ENCODE results near the gene KCNH8.

DNA sequence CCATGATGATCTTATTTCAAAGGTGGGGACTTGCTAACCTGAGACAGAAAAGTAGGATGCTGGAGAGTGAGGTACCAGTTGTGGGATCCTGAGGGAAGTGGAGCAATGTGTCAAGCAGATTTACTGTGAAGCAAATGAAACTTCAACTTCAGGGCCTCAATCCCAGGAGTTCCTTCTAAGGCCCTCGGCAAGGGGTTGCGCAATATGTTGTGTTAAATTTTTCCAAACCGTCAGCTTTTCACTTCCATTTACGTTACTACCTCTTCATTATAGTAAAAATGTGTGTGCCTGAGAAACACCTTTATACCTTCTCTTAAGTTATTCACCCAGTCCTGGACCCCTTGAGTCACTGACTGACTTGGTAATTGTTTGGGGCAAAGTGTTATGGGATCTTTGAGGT, 42.5 kb upstream of the KCNH8 start:
- no peak for TF ChIP-seq ZNF274 (IDR thresholded peaks at IDR 0.05; ENCODE audit: low read depth, low read length)
- TF ChIP-seq YY1 (IDR thresholded peaks at IDR 0.05; ENCODE audit: insufficient read depth, insufficient read length) = no peak
- no peak for TF ChIP-seq SUZ12 (IDR thresholded peaks at IDR 0.05; ENCODE audit: extremely low read depth, insufficient read depth, insufficient read length)

Data from NT2/D1 (cell line).